ENCODE measurements around the gene FDXR.

The FDXR gene

GRCh38 chr17:74853669-74854068 is 19.1 kb downstream of the FDXR start:
- TF ChIP-seq CTCF (IDR thresholded peaks at IDR 0.05; ENCODE audit: insufficient read depth, low read depth, low read length, missing control alignments) = no peak
- DNase-seq (ENCODE audit: low read depth) = no peak
- no peak overlapping the region for H3K4me3 ChIP-seq (ENCODE audit: low read depth, low read length)

DNA sequence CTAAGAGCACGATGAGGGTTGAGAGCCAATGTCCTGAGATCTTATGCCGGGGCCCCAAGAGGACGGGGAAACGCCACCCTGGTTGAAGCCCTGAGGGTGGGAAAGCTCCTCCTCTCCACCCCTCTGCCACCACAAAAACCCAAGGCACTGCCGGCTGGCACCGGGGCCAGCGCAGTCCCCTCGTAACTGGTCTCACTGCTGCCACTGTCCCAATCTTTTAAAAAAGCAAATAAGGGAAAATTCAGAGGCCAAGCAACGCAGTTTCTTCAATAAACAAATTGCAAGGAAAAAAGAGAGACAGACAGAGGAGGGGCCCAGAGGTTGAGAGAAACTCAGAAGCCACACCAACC is 19.8 kb downstream of the FDXR start:
- no peak for DNase-seq (ENCODE audit: low read depth)
- TF ChIP-seq CTCF (IDR thresholded peaks at IDR 0.05; ENCODE audit: insufficient read depth, low read depth, low read length, missing control alignments) = no peak
- no peak overlapping the region for H3K4me3 ChIP-seq (ENCODE audit: low read depth, low read length)

DNA sequence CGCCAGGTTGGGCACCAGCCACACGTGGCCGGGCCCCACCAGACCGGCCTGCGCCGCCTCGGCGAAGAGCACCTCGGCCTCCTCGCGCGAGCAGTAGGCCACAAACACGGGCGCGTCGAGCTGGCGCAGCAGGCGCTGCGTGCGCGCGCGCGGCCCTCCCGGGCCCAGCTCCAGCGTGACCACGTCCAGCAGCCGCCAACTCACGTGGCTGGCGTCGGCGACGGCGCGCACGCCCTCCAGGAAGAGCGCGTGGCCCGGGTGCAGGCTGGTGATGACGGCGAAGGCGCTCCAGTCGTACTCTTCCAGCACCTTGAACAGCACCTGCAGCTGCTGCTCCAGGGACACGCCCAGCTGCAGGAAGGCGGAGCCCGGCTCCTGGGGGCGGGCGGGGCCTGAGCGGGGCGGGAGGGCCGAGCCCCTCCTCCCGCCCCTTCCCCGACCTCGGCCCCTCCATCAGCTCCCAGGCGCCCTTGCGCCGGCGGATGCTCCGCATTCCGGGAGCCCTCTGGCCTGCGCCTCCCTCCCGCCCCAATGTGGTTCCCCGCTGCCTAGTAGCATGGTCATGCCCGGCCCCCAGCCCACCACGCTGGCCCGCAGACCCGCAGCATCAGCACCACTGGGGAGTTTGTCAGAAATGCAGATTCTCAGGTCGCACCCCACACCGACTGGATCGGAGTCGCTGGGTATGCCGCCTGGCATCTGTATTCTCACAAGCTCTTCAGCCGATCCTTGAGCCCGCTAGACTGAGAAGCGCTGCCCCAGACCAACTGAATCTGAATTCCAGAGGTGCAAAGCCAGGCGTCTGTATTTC is 20.4 kb downstream of the FDXR start:
- H3K4me3 ChIP-seq (ENCODE audit: low read depth, low read length) = no peak overlapping the region
- peak; percentile 55 for DNase-seq (ENCODE audit: low read depth)
- TF ChIP-seq CTCF (IDR thresholded peaks at IDR 0.05; ENCODE audit: insufficient read depth, low read depth, low read length, missing control alignments) = no peak

- H3K4me3 ChIP-seq (ENCODE audit: low read depth, low read length) = no peak overlapping the region
- no peak for DNase-seq (ENCODE audit: low read depth)
- TF ChIP-seq CTCF (IDR thresholded peaks at IDR 0.05; ENCODE audit: insufficient read depth, low read depth, low read length, missing control alignments) = no peak
Observed at GRCh38 chr17:74851612-74852236, 21.1 kb downstream of the FDXR start.

DNA sequence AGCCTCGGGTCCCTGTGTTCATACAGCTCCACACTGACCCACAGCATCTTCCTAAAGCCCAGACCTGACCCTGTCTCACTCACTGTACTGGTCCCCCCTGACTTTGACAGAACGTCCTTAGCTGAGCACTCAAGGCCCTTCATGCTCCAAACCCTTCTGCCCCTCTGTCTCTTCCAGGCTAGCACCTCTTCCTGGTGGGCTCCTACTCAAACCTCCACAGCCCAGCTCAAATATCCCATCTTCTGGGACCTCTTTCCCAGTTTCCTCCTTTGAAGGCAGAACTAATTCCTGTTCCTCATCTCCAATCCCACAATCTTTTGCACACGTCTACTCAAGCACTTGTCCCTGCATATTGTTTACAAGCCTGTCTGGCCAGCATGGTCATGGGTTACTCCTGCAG is 21.9 kb downstream of the FDXR start:
- TF ChIP-seq CTCF (IDR thresholded peaks at IDR 0.05; ENCODE audit: insufficient read depth, low read depth, low read length, missing control alignments) = no peak
- no peak overlapping the region for H3K4me3 ChIP-seq (ENCODE audit: low read depth, low read length)
- no peak for DNase-seq (ENCODE audit: low read depth)

DNA sequence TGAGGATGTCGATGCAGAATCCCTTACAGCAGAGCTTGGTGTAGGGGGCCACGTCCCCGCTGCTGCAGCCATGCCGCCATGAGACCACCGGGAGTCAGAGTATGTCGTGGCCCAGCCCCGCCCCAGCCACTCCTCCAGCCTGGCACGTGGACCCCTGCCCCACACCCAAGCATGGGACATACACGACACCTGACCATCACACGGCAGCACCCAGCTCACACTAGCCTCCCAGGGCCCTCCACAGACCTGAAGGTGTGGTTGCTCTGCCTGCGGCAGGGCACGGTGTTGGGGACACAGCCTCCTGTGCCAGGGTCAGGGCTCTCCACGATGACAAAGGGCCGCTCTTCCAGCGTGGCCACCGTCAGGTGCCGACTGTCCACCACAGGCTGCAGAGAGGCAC is 22.5 kb downstream of the FDXR start:
- no peak for DNase-seq (ENCODE audit: low read depth)
- no peak for TF ChIP-seq CTCF (IDR thresholded peaks at IDR 0.05; ENCODE audit: insufficient read depth, low read depth, low read length, missing control alignments)
- H3K4me3 ChIP-seq (ENCODE audit: low read depth, low read length) = no peak overlapping the region

All from GM12865 (cell line).